Mammary epithelial cell (primary cell): ENCODE measurements around the gene BCORL1.

Experiments
- CTCF ChIP-seq, 2 donors: IDR thresholded peaks in 1 of 2; conservative IDR thresholded peaks in 1 of 2; 2 replicates each; pipeline ENCODE4 v1.5.1; 2011 to 2012; ENCODE audit warnings: inconsistent platforms in 2 of 2, low read length in 2 of 2, mild to moderate bottlenecking in 2 of 2, control low read depth in 1 of 2, low read depth in 1 of 2; ENCODE audit not compliant: insufficient read depth in 1 of 2; ENCODE audit errors: extremely low read depth in 1 of 2
- EZH2 ChIP-seq: IDR thresholded peaks from 2 replicates; pipeline ENCODE4 v1.6.1; 2012; ENCODE audit warnings: low read length, inconsistent platforms, borderline replicate concordance

- TF ChIP-seq CTCF (conservative IDR thresholded peaks at IDR 0.05 in 1 of 2, IDR thresholded peaks at IDR 0.05 in 1 of 2; ENCODE audit: extremely low read depth in 1 of 2, insufficient read depth in 1 of 2, low read depth in 1 of 2, low read length in 2 of 2): no peak
- TF ChIP-seq EZH2: no peak
Measured at GRCh38 chrX:129956145-129956544, 26.3 kb upstream of the BCORL1 start.
